T-helper 17 cell (primary cell): ENCODE measurements around the gene RNF151. TPM values are rescaled to one million over a fixed set of nuclear protein-coding genes. Genes with fewer than 3 reads are reported as not detected.
A peak's percentile ranks its signal among the peaks of the same experiment; 100 is the strongest.

Source experiments
- ATAC-seq: fragments of 150-1000 bp; cut with Tn5 transposase; 2 replicates; pipeline ENCODE4 v1.10.0; 2021; ENCODE audit warnings: mild to moderate bottlenecking, moderate library complexity
- DNase-seq, 3 donors: peaks; one replicate each; pipeline versions ENCODE4 v3.0.0 to v3.0.0-alpha.2; 2020 to 2021
- H3K9me3 ChIP-seq: one replicate; pipeline ENCODE4 v1.7.0; 2013; ENCODE audit warnings: low read length, mild to moderate bottlenecking; ENCODE audit not compliant: control insufficient read depth, poor library complexity, severe bottlenecking
- H3K27ac Mint-ChIP-seq: one replicate; pipeline ENCODE4 v1.8.0; 2022; ENCODE audit warnings: mild to moderate bottlenecking, moderate library complexity, mixed read lengths
- H3K27me3 Mint-ChIP-seq: one replicate; pipeline ENCODE4 v1.8.0; 2022; ENCODE audit warnings: mixed read lengths
- H3K36me3 Mint-ChIP-seq: one replicate; pipeline ENCODE4 v1.8.0; 2022; ENCODE audit warnings: low read depth, mixed read lengths
- H3K4me1 Mint-ChIP-seq: one replicate; pipeline ENCODE4 v1.8.0; 2022; ENCODE audit warnings: mild to moderate bottlenecking, mixed read lengths
- H3K4me3 Mint-ChIP-seq: one replicate; pipeline ENCODE4 v1.8.0; 2022; ENCODE audit warnings: mild to moderate bottlenecking, moderate library complexity, mixed read lengths
- total RNA-seq, 4 donors: library from RNA in 2 of 4; stranded (reverse) in 2 of 4; gene quantifications; one replicate each; pipeline ENCODE4 v1.2.3 and lab custom pipeline; 2022 to 2026

The RNF151 gene
- total RNA-seq, 2 donors from 2014 or later, result not detected

- peak overlapping the region; percentile 75 for H3K4me3 Mint-ChIP-seq
- H3K27me3 Mint-ChIP-seq, result peaks cover 5% of the 10 kb centered on the region
- H3K4me1 Mint-ChIP-seq, result peaks cover 7% of the 10 kb centered on the region
- no peaks in the 10 kb centered on the region for H3K9me3 ChIP-seq
- H3K27ac Mint-ChIP-seq, result peak overlapping the region; percentile 65
- no peaks in the 10 kb centered on the region for H3K36me3 Mint-ChIP-seq
- peak; percentile 86 for ATAC-seq
- peak; percentile 97 to 100 (median 99) for DNase-seq
Observed at GRCh38 chr16:1991948-1992703, 25.5 kb downstream of the RNF151 start.

GRCh38 chr16:1992704-1993317 is 26.2 kb downstream of the RNF151 start:
- Mint-ChIP-seq H3K36me3 (no peaks in the 10 kb centered on the region), H3K27me3 (peaks cover 5% of the 10 kb centered on the region), H3K4me1 (peaks cover 7% of the 10 kb centered on the region), H3K4me3 (no peak overlapping the region), H3K27ac (peak overlapping the region; percentile 53)
- DNase-seq (no peak), ATAC-seq (no peak)
- H3K9me3 ChIP-seq, result no peaks in the 10 kb centered on the region

- Mint-ChIP-seq H3K4me1 (peaks cover 8% of the 10 kb centered on the region), H3K4me3 (peak overlapping the region; percentile 33), H3K27ac (peak overlapping the region; percentile 53), H3K27me3 (peaks cover 3% of the 10 kb centered on the region), H3K36me3 (no peaks in the 10 kb centered on the region)
- no peaks in the 10 kb centered on the region for H3K9me3 ChIP-seq
- DNase-seq (no peak), ATAC-seq (no peak)
Observed at GRCh38 chr16:1993731-1994131, 27.1 kb downstream of the RNF151 start.

GRCh38 chr16:1997494-1998359 is 31.1 kb downstream of the RNF151 start:
- ATAC-seq (no peak), DNase-seq (no peak)
- H3K9me3 ChIP-seq, result no peaks in the 10 kb centered on the region
- peaks cover 5% of the 10 kb centered on the region for H3K4me1 Mint-ChIP-seq
- no peak overlapping the region for H3K27ac Mint-ChIP-seq
- H3K27me3 Mint-ChIP-seq, result no peaks in the 10 kb centered on the region
- no peaks in the 10 kb centered on the region for H3K36me3 Mint-ChIP-seq
- H3K4me3 Mint-ChIP-seq, result no peak overlapping the region

GRCh38 chr16:1998360-1998835 is 31.7 kb downstream of the RNF151 start:
- ATAC-seq (no peak), DNase-seq (no peak)
- H3K27me3 Mint-ChIP-seq, result no peaks in the 10 kb centered on the region
- no peak overlapping the region for H3K27ac Mint-ChIP-seq
- no peak overlapping the region for H3K4me3 Mint-ChIP-seq
- H3K4me1 Mint-ChIP-seq, result peaks cover 5% of the 10 kb centered on the region
- no peaks in the 10 kb centered on the region for H3K9me3 ChIP-seq
- no peaks in the 10 kb centered on the region for H3K36me3 Mint-ChIP-seq

- H3K27ac Mint-ChIP-seq, result no peak overlapping the region
- no peak overlapping the region for H3K4me3 Mint-ChIP-seq
- H3K4me1 Mint-ChIP-seq, result peaks cover 5% of the 10 kb centered on the region
- ATAC-seq, result no peak
- H3K9me3 ChIP-seq, result no peaks in the 10 kb centered on the region
- H3K27me3 Mint-ChIP-seq, result no peaks in the 10 kb centered on the region
- H3K36me3 Mint-ChIP-seq, result no peaks in the 10 kb centered on the region
- no peak for DNase-seq
Observed at GRCh38 chr16:1998852-1999801, 32.5 kb downstream of the RNF151 start.

GRCh38 chr16:1999866-2000514 is 33.3 kb downstream of the RNF151 start:
- Mint-ChIP-seq H3K4me1 (peaks cover 7% of the 10 kb centered on the region), H3K27me3 (no peaks in the 10 kb centered on the region), H3K4me3 (no peak overlapping the region), H3K27ac (no peak overlapping the region), H3K36me3 (no peaks in the 10 kb centered on the region)
- DNase-seq (no peak), ATAC-seq (no peak)
- no peaks in the 10 kb centered on the region for H3K9me3 ChIP-seq

GRCh38 chr16:2001035-2001434 is 34.4 kb downstream of the RNF151 start:
- H3K27ac Mint-ChIP-seq, result peak overlapping the region; percentile 49
- no peaks in the 10 kb centered on the region for H3K9me3 ChIP-seq
- no peak for DNase-seq
- no peak for ATAC-seq
- no peaks in the 10 kb centered on the region for H3K36me3 Mint-ChIP-seq
- H3K27me3 Mint-ChIP-seq, result no peaks in the 10 kb centered on the region
- H3K4me1 Mint-ChIP-seq, result peaks cover 6% of the 10 kb centered on the region
- H3K4me3 Mint-ChIP-seq, result no peak overlapping the region

GRCh38 chr16:2001456-2002355 is 35.0 kb downstream of the RNF151 start:
- Mint-ChIP-seq H3K27ac (peak overlapping the region; percentile 49), H3K4me3 (no peak overlapping the region), H3K4me1 (peaks cover 8% of the 10 kb centered on the region), H3K36me3 (no peaks in the 10 kb centered on the region), H3K27me3 (no peaks in the 10 kb centered on the region)
- H3K9me3 ChIP-seq, result no peaks in the 10 kb centered on the region
- no peak for ATAC-seq
- DNase-seq, result no peak

- no peaks in the 10 kb centered on the region for H3K27me3 Mint-ChIP-seq
- H3K36me3 Mint-ChIP-seq, result no peaks in the 10 kb centered on the region
- H3K4me1 Mint-ChIP-seq, result peaks cover 12% of the 10 kb centered on the region
- no peak for ATAC-seq
- no peak overlapping the region for H3K27ac Mint-ChIP-seq
- DNase-seq, result no peak
- no peak overlapping the region for H3K4me3 Mint-ChIP-seq
- no peaks in the 10 kb centered on the region for H3K9me3 ChIP-seq
Observed at GRCh38 chr16:2002406-2003230, 36.0 kb downstream of the RNF151 start.
